ENCODE results near the gene INPP5D.

INPP5D gene

GRCh38 chr2:233217892-233218377 lies 157.8 kb downstream of the INPP5D start:
- DNase-seq (ENCODE audit: low spot score), result no peak
- TF ChIP-seq, protein P1, sequence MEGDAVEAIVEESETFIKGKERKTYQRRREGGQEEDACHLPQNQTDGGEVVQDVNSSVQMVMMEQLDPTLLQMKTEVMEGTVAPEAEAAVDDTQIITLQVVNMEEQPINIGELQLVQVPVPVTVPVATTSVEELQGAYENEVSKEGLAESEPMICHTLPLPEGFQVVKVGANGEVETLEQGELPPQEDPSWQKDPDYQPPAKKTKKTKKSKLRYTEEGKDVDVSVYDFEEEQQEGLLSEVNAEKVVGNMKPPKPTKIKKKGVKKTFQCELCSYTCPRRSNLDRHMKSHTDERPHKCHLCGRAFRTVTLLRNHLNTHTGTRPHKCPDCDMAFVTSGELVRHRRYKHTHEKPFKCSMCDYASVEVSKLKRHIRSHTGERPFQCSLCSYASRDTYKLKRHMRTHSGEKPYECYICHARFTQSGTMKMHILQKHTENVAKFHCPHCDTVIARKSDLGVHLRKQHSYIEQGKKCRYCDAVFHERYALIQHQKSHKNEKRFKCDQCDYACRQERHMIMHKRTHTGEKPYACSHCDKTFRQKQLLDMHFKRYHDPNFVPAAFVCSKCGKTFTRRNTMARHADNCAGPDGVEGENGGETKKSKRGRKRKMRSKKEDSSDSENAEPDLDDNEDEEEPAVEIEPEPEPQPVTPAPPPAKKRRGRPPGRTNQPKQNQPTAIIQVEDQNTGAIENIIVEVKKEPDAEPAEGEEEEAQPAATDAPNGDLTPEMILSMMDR (IDR thresholded peaks at IDR 0.05; ENCODE audit: extremely low read depth, missing control alignments), result no peak

DNA sequence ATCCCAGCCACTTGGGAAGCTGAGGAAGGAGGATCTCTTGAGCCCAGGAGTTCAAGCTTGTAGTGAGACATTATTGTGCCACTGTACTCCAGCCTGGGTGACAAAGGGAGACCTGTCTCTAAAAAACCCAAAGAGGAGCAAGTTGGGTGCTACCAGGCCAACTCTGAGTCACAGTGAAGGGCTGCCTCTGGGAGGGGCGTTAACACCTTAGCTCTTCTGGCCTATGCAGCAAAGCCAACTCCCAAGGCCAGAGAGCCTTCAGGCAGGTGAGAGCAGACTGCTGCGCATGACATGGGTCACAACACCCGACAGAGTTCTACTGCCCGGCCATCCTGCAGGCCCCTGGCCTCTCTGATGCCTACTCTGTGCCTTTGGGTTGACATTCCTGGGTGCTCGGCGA lies 158.7 kb downstream of the INPP5D start:
- TF ChIP-seq, protein P1 (IDR thresholded peaks at IDR 0.05; ENCODE audit: extremely low read depth, missing control alignments), result no peak
- no peak for DNase-seq (ENCODE audit: low spot score)

DNA sequence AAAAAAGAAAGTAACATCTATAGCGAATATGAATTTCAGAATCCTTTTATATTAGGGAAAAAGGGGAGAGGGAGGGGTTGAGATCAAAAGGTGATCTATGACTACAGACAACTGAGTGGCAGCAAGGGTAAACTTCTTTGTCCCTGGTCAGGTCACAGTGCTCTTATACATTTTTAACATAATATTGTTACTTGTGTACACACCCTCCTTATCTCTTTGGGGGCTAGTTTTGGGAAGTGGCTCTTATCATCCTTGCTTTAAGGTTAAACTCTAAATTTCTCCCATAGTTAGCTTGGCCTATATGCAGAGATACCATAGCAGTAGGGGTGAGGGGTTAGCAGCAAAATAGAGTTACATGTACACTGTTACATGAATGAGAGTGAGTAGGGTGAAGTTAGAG lies 159.7 kb downstream of the INPP5D start:
- TF ChIP-seq, protein P1 (IDR thresholded peaks at IDR 0.05; ENCODE audit: extremely low read depth, missing control alignments), result no peak
- no peak for DNase-seq (ENCODE audit: low spot score)

GRCh38 chr2:233221378-233222063 lies 161.4 kb downstream of the INPP5D start:
- DNase-seq (ENCODE audit: low spot score), result no peak
- TF ChIP-seq, protein P1 (IDR thresholded peaks at IDR 0.05; ENCODE audit: extremely low read depth, missing control alignments), result no peak

DNA sequence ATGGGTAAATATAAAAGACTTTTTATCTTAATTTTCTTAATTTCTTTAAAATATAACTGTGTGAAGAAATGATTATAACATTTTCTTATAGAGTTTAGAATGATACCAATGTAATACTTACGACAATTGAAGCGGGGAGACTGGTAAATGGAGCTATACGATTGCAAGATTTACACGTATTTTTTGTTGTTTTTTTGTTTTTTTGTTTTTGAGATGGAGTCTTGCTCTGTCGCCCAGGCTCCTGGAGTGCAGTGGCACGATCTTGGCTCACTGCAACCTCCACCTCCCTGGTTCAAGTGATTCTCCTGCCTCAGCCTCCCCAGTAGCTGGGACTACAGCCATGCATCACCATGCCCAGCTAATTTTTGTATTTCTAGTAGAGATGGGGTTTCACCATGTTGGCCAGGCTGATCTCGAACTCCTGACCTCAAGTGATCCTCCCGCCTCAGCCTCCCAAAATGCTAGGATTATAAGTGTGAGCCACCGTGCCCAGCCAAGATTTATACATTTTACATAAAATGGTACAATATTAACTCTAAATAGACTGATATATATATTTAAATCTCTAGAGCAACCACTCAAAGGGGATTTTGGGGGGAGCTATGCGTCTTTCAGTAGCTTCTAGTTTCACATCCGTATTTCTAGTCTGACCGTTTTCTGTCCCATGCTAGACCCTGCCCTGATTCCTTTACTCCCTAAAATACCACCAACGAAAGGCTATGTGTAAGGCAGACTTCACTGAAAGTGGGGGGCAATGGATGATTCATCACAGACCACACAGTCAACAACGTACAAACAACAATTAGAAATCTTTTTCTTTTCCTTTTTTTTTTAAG lies 163.1 kb downstream of the INPP5D start:
- TF ChIP-seq, protein P1 (IDR thresholded peaks at IDR 0.05; ENCODE audit: extremely low read depth, missing control alignments), result no peak
- DNase-seq (ENCODE audit: low spot score), result peak; percentile 76

DNA sequence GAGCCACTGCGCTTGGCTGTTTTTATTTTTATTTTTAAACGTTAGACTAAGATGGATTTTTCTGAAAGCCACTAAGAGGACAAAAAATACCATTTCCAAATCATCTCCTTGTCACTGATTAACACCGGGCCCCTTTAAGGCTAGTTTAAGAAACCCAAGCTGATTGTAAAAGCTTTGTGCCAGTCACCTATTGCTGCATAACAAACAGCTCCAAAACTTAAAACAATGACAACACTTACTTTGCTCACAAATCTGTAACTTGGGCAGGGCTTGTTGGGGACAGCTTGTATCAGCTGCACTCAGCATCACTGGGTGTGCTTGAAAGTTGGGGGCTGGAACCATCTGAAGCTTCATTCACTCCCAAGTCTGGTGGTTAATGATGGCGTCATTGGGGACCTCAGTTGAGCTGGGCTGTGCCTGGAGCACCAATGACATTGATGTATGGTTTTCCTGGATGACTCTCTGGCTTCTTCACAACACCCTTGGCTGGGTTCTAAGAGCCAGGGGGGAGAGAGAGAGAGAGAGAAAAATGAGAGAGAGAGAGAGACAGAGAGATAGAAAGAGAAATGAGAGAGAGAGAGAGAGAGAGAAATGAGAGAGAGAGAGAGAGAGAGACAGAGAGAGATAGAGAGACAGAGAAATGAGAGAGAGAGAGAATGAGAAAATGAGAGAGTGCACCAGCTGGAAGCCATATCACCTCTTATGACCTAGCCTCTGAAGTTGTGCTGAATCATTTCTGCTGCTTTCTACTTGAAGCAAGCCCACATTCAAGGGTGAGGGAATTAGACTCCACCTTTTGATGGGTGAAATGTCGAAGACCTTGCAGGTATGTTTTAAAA lies 165.3 kb downstream of the INPP5D start:
- TF ChIP-seq, protein P1 (IDR thresholded peaks at IDR 0.05; ENCODE audit: extremely low read depth, missing control alignments), result no peak
- DNase-seq (ENCODE audit: low spot score), result no peak

Measured in GM20000 (cell line).